GM18498 (cell line): ENCODE data around the gene PLPPR5.

Source experiments
- ATAC-seq: cut with Tn5 transposase; IDR thresholded peaks from one replicate; pipeline ENCODE4 v1.9.1; 2021; ENCODE audit warnings: mild to moderate bottlenecking, moderate library complexity; ENCODE audit not compliant: unreplicated experiment

The PLPPR5 gene

GRCh38 chr1:98870959-98871903 lies 133.4 kb downstream of the PLPPR5 start:
- peak; percentile 98 for ATAC-seq

GRCh38 chr1:98865796-98866195 lies 138.9 kb downstream of the PLPPR5 start:
- ATAC-seq = no peak

GRCh38 chr1:98860329-98860728 lies 144.3 kb downstream of the PLPPR5 start:
- ATAC-seq = no peak

GRCh38 chr1:98854137-98854536 lies 150.5 kb downstream of the PLPPR5 start:
- no peak for ATAC-seq

- no peak for ATAC-seq
Measured at GRCh38 chr1:98849969-98850636, 154.6 kb downstream of the PLPPR5 start.

- no peak for ATAC-seq
Measured at GRCh38 chr1:98842241-98842640, 162.4 kb downstream of the PLPPR5 start.
